ENCODE data around the gene TBC1D23.

The TBC1D23 gene

GRCh38 chr3:100263583-100263982 lies 2.8 kb downstream of the TBC1D23 start (continued):
- TF ChIP-seq WT1 (tag by site-specific recombination; IDR thresholded peaks at IDR 0.05) (no peak), ZNF416 (tag by site-specific recombination; IDR thresholded peaks at IDR 0.05) (no peak), ZNF529 (tag by site-specific recombination; IDR thresholded peaks at IDR 0.05; ENCODE audit: insufficient replicate concordance) (no peak), BCL6B (tag by site-specific recombination; IDR thresholded peaks at IDR 0.05) (no peak), MYNN (tag by site-specific recombination; IDR thresholded peaks at IDR 0.05; ENCODE audit: borderline replicate concordance) (no peak), ZNF521 (tag by site-specific recombination; IDR thresholded peaks at IDR 0.05) (no peak), MZF1 (tag by site-specific recombination; IDR thresholded peaks at IDR 0.05; ENCODE audit: borderline replicate concordance) (peak; percentile 54), ZBTB6 (tag by site-specific recombination; IDR thresholded peaks at IDR 0.05) (no peak)

GRCh38 chr3:100264242-100264641 lies 3.5 kb downstream of the TBC1D23 start:
- peaks cover 14% of the 10 kb centered on the region for H3K4me1 ChIP-seq (ENCODE audit: control insufficient read depth, insufficient read depth, low read length)
- H3K4me3 ChIP-seq (ENCODE audit: low read depth, low read length): no peak overlapping the region
- TF ChIP-seq ZNF274 (IDR thresholded peaks at IDR 0.05; ENCODE audit: low read length) (no peak), ZNF274 (tag by site-specific recombination; IDR thresholded peaks at IDR 0.05; ENCODE audit: borderline replicate concordance) (no peak), KLF10 (tag by site-specific recombination; IDR thresholded peaks at IDR 0.05) (no peak), SP2 (tag by site-specific recombination; IDR thresholded peaks at IDR 0.05) (no peak), ZNF48 (tag by site-specific recombination; IDR thresholded peaks at IDR 0.05) (no peak), SCRT1 (tag by site-specific recombination; IDR thresholded peaks at IDR 0.05; ENCODE audit: borderline replicate concordance) (peak; percentile 26; the same call in 1 of the 2 replicates), ZNF585B (tag by site-specific recombination; IDR thresholded peaks at IDR 0.05) (no peak), ZNF621 (tag by site-specific recombination; IDR thresholded peaks at IDR 0.05) (no peak), ZNF514 (tag by site-specific recombination; IDR thresholded peaks at IDR 0.05) (no peak), ZNF664 (tag by site-specific recombination; IDR thresholded peaks at IDR 0.05) (no peak), BCL11B (tag by site-specific recombination; IDR thresholded peaks at IDR 0.05; ENCODE audit: low read depth) (no peak), ZNF473 (tag by site-specific recombination; IDR thresholded peaks at IDR 0.05) (no peak), SCRT2 (tag by site-specific recombination; IDR thresholded peaks at IDR 0.05) (0 out of 2 replicates have a peak, but pooled peaks have one; percentile 30), ZNF366 (tag by site-specific recombination; conservative IDR thresholded peaks at IDR 0.05) (peak; percentile 60), BCL6B (tag by site-specific recombination; IDR thresholded peaks at IDR 0.05) (no peak), ZNF292 (tag by site-specific recombination; IDR thresholded peaks at IDR 0.05; ENCODE audit: borderline replicate concordance, low read depth) (no peak), EGR2 (tag by site-specific recombination; IDR thresholded peaks at IDR 0.05; ENCODE audit: low read depth) (no peak), ZNF37A (tag by site-specific recombination; IDR thresholded peaks at IDR 0.05) (no peak), ZNF544 (tag by site-specific recombination; IDR thresholded peaks at IDR 0.05) (no peak), GLIS2 (tag by site-specific recombination; IDR thresholded peaks at IDR 0.05) (no peak), ZNF175 (tag by site-specific recombination; IDR thresholded peaks at IDR 0.05) (no peak), ZBTB17 (tag by site-specific recombination; IDR thresholded peaks at IDR 0.05) (peak; percentile 78)
- TF ChIP-seq, protein P1, sequence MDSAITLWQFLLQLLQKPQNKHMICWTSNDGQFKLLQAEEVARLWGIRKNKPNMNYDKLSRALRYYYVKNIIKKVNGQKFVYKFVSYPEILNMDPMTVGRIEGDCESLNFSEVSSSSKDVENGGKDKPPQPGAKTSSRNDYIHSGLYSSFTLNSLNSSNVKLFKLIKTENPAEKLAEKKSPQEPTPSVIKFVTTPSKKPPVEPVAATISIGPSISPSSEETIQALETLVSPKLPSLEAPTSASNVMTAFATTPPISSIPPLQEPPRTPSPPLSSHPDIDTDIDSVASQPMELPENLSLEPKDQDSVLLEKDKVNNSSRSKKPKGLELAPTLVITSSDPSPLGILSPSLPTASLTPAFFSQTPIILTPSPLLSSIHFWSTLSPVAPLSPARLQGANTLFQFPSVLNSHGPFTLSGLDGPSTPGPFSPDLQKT (IDR thresholded peaks at IDR 0.05; ENCODE audit: borderline replicate concordance, low read depth, low read length): no peak
- TF ChIP-seq, protein P2, sequence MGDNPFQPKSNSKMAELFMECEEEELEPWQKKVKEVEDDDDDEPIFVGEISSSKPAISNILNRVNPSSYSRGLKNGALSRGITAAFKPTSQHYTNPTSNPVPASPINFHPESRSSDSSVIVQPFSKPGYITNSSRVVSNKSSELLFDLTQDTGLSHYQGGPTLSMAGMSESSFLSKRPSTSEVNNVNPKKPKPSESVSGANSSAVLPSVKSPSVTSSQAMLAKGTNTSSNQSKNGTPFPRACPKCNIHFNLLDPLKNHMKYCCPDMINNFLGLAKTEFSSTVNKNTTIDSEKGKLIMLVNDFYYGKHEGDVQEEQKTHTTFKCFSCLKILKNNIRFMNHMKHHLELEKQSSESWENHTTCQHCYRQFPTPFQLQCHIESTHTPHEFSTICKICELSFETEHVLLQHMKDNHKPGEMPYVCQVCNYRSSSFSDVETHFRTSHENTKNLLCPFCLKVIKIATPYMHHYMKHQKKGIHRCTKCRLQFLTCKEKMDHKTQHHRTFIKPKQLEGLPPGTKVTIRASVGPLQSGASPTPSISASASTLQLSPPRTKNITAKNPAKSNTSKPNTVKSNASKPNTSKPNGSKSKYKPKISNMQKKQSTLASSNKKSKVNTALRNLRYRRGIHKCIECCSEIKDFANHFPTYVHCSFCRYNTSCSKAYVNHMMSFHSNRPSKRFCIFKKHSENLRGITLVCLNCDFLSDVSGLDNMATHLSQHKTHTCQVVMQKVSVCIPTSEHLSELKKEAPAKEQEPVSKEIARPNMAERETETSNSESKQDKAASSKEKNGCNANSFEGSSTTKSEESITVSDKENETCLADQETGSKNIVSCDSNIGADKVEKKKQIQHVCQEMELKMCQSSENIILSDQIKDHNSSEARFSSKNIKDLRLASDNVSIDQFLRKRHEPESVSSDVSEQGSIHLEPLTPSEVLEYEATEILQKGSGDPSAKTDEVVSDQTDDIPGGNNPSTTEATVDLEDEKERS (tag by site-specific recombination; IDR thresholded peaks at IDR 0.05): no peak

More at GRCh38 chr3:100264242-100264641, 3.5 kb downstream of the TBC1D23 start:
- Histone ChIP-seq H3K36me3 (ENCODE audit: control insufficient read depth in 2 of 2, insufficient read depth in 1 of 2, low read length in 2 of 2) (no peaks in the 10 kb centered on the region), H3K9me3 (ENCODE audit: control insufficient read depth, insufficient read depth, low read depth, low read length) (no peaks in the 10 kb centered on the region), H3K27ac (ENCODE audit: extremely low read depth, low read depth, low read length) (0 out of 2 replicates have a peak overlapping the region, but pooled peaks have one; percentile 12)
- CTCF ChIA-PET: interaction anchor here (0.5 to 0.8 kb wide), 3 partner anchors 10 to 597 kb away, joined by 3 to 4 read pairs (median 4); no protein-coding TSS in a partner anchor
- POLR2A ChIA-PET: interaction anchor here (0.6 kb wide), 1 partner anchor 440 kb away, joined by 7 read pairs; no protein-coding TSS in a partner anchor
